Keratinocyte (primary cell): ENCODE measurements around the gene ZNF81. TPM values are rescaled to one million over a fixed set of nuclear protein-coding genes. Genes with fewer than 3 reads are reported as not detected.

Experiments
- DNase-seq: peaks from one replicate; pipeline ENCODE4 v3.0.0-alpha.2; 2011; ENCODE audit warnings: low read depth, missing footprints, low spot score
- FAIRE-seq: peaks from 2 replicates; lab custom pipeline; 2011; peaks lifted over from hg19 to GRCh38; lab: Jason Lieb, UNC
- H2AFZ ChIP-seq: 2 replicates; pipeline ENCODE4 v1.6.0; 2012; ENCODE audit warnings: low read length, control low read depth, inconsistent platforms; ENCODE audit not compliant: control insufficient read depth
- H3K27ac ChIP-seq: 2 replicates; pipeline ENCODE4 v1.5.1; 2011; ENCODE audit warnings: low read length; ENCODE audit not compliant: control insufficient read depth, insufficient read depth
- H3K27me3 ChIP-seq: 3 replicates; pipeline ENCODE4 v1.6.0; 2011; ENCODE audit warnings: low read length; ENCODE audit not compliant: control insufficient read depth, insufficient read depth; ENCODE audit errors: extremely low read depth
- H3K36me3 ChIP-seq, 2 experiments: 2 replicates in 1 of 2; 3 replicates in 1 of 2; pipeline ENCODE4 v1.5.1; 2011; ENCODE audit warnings: low read length in 2 of 2, mild to moderate bottlenecking in 1 of 2; ENCODE audit not compliant: control insufficient read depth in 2 of 2, insufficient read depth in 2 of 2; ENCODE audit errors: extremely low read depth in 1 of 2
- H3K4me1 ChIP-seq: 3 replicates; pipeline ENCODE4 v1.5.1; 2011; ENCODE audit warnings: low read length; ENCODE audit not compliant: control insufficient read depth, insufficient read depth; ENCODE audit errors: extremely low read depth
- H3K4me2 ChIP-seq: 3 replicates; pipeline ENCODE4 v1.6.0; 2011; ENCODE audit warnings: low read depth, low read length; ENCODE audit not compliant: control insufficient read depth, insufficient read depth; ENCODE audit errors: extremely low read depth
- H3K4me3 ChIP-seq, 3 experiments: fragments of 200-600 bp in 1 of 3; sonication (generic) in 1 of 3; 2 replicates in 2 of 3; 3 replicates in 1 of 3; pipeline ENCODE4 v1.5.1; 2011 to 2016; ENCODE audit warnings: low read length in 3 of 3, mild to moderate bottlenecking in 3 of 3, control low read depth in 2 of 3, inconsistent platforms in 1 of 3, low read depth in 1 of 3, mixed read lengths in 1 of 3, mixed run types in 1 of 3, moderate library complexity in 1 of 3; ENCODE audit not compliant: control insufficient read depth in 2 of 3, insufficient read depth in 2 of 3; ENCODE audit errors: extremely low read depth in 1 of 3
- H3K79me2 ChIP-seq: 2 replicates; pipeline ENCODE4 v1.6.0; 2012; ENCODE audit warnings: low read length; ENCODE audit not compliant: control insufficient read depth, insufficient read depth
- H3K9ac ChIP-seq: 3 replicates; pipeline ENCODE4 v1.6.0; 2011; ENCODE audit warnings: low read length; ENCODE audit not compliant: control insufficient read depth, insufficient read depth; ENCODE audit errors: extremely low read depth
- H3K9me1 ChIP-seq: 3 replicates; pipeline ENCODE4 v1.6.0; 2011; ENCODE audit warnings: low read length; ENCODE audit not compliant: control insufficient read depth, insufficient read depth; ENCODE audit errors: extremely low read depth
- H3K9me3 ChIP-seq: 2 replicates; pipeline ENCODE4 v1.5.1; 2012; ENCODE audit warnings: low read depth, low read length; ENCODE audit not compliant: control insufficient read depth
- H4K20me1 ChIP-seq: 3 replicates; pipeline ENCODE4 v1.6.0; 2011; ENCODE audit warnings: low read length; ENCODE audit not compliant: control insufficient read depth, insufficient read depth; ENCODE audit errors: extremely low read depth
- EZH2 ChIP-seq: IDR thresholded peaks from one replicate; pipeline ENCODE4 v1.6.1; 2012; ENCODE audit warnings: inconsistent platforms, mild to moderate bottlenecking, low read length, moderate library complexity
- dilution Hi-C: fragments of 300-500 bp; cut with MboI; formaldehyde crosslinking; loops from one replicate; pipeline ENCODE4 v1.7.0; 2020; ENCODE audit warnings: low sequenced_read_pairs; ENCODE audit not compliant: extremely low pct_ligation_motif_present
- polyA plus RNA-seq, 5 experiments: library from polyadenylated mRNA; depleted of rRNA in 3 of 5; stranded (reverse) in 3 of 5; stranded (forward) in 1 of 5; unstranded in 1 of 5; fragments of >200 nt; gene quantifications; 1 replicate in 1 of 5; 2 replicates in 3 of 5; 3 replicates in 1 of 5; pipeline versions ENCODE4 v1.2.1 to v1.2.3, GENCODE V29; 2011 to 2012; ENCODE audit warnings: missing spikeins in 2 of 5, low read depth in 1 of 5, low replicate concordance in 1 of 5
- TF ChIP-seq, protein P1 (sequence below), 3 experiments: IDR thresholded peaks in 1 of 3; conservative IDR thresholded peaks in 1 of 3; optimal IDR thresholded peaks in 1 of 3; 2 replicates in 2 of 3; 3 replicates in 1 of 3; pipeline versions ENCODE3 to v1.5.1; 2011; ENCODE audit warnings: low read length in 3 of 3, mild to moderate bottlenecking in 3 of 3, moderate library complexity in 2 of 3, control low read depth in 1 of 3, inconsistent platforms in 1 of 3; ENCODE audit not compliant: insufficient read depth in 2 of 3; ENCODE audit errors: extremely low read depth in 1 of 3

Gene ZNF81
- polyA plus RNA-seq, 1 donor (not counting 4 experiments of a cell fraction or from before 2014, with no cell fraction given), result 5.0 TPM

DNA sequence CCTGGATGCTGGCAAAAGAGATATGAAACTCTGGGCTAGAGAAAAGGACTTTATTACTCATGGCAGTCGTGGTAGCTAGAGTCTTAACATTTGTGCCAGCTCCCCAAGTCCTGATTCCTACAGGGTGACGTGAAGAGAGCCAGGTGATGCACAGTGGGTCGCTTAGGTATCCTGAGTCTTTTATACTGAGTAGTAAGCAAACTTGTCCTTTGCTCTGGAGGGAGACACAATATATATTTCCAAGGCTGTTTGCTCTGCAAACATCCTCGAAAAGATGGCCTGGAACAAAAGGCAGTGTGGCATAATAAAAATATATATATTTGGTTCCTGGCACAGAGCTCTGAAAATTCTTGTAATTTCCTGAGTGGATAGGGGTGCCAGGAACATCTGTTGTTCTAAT, 23.0 kb downstream of the ZNF81 start:
- no peak overlapping the region for H3K27ac ChIP-seq
- no peak overlapping the region for H2AFZ ChIP-seq
- DNase-seq, result no peak
- no peaks in the 10 kb centered on the region for H4K20me1 ChIP-seq
- H3K27me3 ChIP-seq, result no peaks in the 10 kb centered on the region
- no peak overlapping the region for H3K4me3 ChIP-seq
- H3K9me1 ChIP-seq, result no peaks in the 10 kb centered on the region
- H3K79me2 ChIP-seq, result no peaks in the 10 kb centered on the region
- dilution Hi-C loops, result no loop called here
- H3K36me3 ChIP-seq, result no peaks in the 10 kb centered on the region
- no peak for TF ChIP-seq EZH2
- TF ChIP-seq, protein P1, sequence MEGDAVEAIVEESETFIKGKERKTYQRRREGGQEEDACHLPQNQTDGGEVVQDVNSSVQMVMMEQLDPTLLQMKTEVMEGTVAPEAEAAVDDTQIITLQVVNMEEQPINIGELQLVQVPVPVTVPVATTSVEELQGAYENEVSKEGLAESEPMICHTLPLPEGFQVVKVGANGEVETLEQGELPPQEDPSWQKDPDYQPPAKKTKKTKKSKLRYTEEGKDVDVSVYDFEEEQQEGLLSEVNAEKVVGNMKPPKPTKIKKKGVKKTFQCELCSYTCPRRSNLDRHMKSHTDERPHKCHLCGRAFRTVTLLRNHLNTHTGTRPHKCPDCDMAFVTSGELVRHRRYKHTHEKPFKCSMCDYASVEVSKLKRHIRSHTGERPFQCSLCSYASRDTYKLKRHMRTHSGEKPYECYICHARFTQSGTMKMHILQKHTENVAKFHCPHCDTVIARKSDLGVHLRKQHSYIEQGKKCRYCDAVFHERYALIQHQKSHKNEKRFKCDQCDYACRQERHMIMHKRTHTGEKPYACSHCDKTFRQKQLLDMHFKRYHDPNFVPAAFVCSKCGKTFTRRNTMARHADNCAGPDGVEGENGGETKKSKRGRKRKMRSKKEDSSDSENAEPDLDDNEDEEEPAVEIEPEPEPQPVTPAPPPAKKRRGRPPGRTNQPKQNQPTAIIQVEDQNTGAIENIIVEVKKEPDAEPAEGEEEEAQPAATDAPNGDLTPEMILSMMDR (optimal IDR thresholded peaks at IDR 0.05 in 1 of 3, IDR thresholded peaks at IDR 0.05 in 1 of 3, conservative IDR thresholded peaks at IDR 0.05 in 1 of 3; ENCODE audit: extremely low read depth in 1 of 3, insufficient read depth in 2 of 3, low read length in 3 of 3), result no peak
- H3K9ac ChIP-seq, result no peak overlapping the region
- no peak for FAIRE-seq
- H3K4me2 ChIP-seq, result no peak overlapping the region
- no peaks in the 10 kb centered on the region for H3K4me1 ChIP-seq
- H3K9me3 ChIP-seq, result no peaks in the 10 kb centered on the region

DNA sequence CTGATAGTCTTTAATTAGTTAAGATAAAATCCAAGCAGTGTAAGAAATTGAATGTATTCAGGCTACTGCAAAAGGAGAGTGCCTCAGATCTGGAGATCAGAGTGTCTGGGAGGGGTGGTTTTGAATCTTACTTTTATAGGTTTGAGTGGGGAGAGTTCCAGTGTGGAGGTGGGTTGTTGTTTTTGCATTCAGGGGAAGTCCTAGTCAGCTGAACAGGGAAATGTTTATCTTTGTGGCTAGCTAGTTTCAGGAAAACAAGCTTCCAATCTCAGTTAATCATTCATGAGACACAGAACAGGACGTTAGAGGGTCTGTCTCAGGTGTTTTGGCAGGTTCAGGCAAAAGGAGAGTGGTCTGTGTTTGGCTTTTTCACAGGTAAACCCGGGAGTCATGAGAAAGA, 26.0 kb downstream of the ZNF81 start:
- H3K27me3 ChIP-seq, result no peaks in the 10 kb centered on the region
- no peak overlapping the region for H2AFZ ChIP-seq
- no peak overlapping the region for H3K4me2 ChIP-seq
- no peak overlapping the region for H3K4me3 ChIP-seq
- H4K20me1 ChIP-seq, result no peaks in the 10 kb centered on the region
- no peak overlapping the region for H3K9ac ChIP-seq
- dilution Hi-C loops, result no loop called here
- FAIRE-seq, result no peak
- no peak for TF ChIP-seq EZH2
- TF ChIP-seq, protein P1 (optimal IDR thresholded peaks at IDR 0.05 in 1 of 3, IDR thresholded peaks at IDR 0.05 in 1 of 3, conservative IDR thresholded peaks at IDR 0.05 in 1 of 3; ENCODE audit: extremely low read depth in 1 of 3, insufficient read depth in 2 of 3, low read length in 3 of 3), result no peak
- no peak overlapping the region for H3K27ac ChIP-seq
- H3K36me3 ChIP-seq, result no peaks in the 10 kb centered on the region
- no peaks in the 10 kb centered on the region for H3K9me1 ChIP-seq
- no peaks in the 10 kb centered on the region for H3K9me3 ChIP-seq
- DNase-seq, result no peak
- H3K4me1 ChIP-seq, result no peaks in the 10 kb centered on the region
- H3K79me2 ChIP-seq, result no peaks in the 10 kb centered on the region
